A549 (cell line): ENCODE measurements around the gene PFN1.
A peak's percentile ranks its signal among the peaks of the same experiment; 100 is the strongest.

Source experiments
- EHMT2 ChIP-seq: fragments of 200-600 bp; sonication (generic); IDR thresholded peaks from 2 replicates; pipeline ENCODE4 v1.6.1; 2016; ENCODE audit warnings: antibody characterized with exemption, low read depth, mild to moderate bottlenecking, moderate library complexity
- JUNB ChIP-seq: fragments of >200 bp; sonication (Bioruptor Twin); formaldehyde crosslinking; IDR thresholded peaks from 2 replicates; pipeline ENCODE4 v1.6.1; 2016
- POLR2A ChIP-seq: IDR thresholded peaks from 2 replicates; pipeline ENCODE4 v1.6.1; 2012; ENCODE audit warnings: mild to moderate bottlenecking, low read length
- TP53 ChIP-seq: fragments of 250-450 bp; sonication (Bioruptor Pico); IDR thresholded peaks from 2 replicates; pipeline ENCODE4 v1.5.0; 2021; ENCODE audit warnings: mild to moderate bottlenecking, moderate library complexity
- TF ChIP-seq, protein P1 (sequence below): fragments of >200 bp; sonication (Bioruptor Twin); formaldehyde crosslinking; IDR thresholded peaks from 3 replicates; pipeline ENCODE4 v1.5.1; 2016
- TF ChIP-seq, protein P2 (sequence below): IDR thresholded peaks from 2 replicates; pipeline ENCODE4 v1.6.1; 2012

DNA sequence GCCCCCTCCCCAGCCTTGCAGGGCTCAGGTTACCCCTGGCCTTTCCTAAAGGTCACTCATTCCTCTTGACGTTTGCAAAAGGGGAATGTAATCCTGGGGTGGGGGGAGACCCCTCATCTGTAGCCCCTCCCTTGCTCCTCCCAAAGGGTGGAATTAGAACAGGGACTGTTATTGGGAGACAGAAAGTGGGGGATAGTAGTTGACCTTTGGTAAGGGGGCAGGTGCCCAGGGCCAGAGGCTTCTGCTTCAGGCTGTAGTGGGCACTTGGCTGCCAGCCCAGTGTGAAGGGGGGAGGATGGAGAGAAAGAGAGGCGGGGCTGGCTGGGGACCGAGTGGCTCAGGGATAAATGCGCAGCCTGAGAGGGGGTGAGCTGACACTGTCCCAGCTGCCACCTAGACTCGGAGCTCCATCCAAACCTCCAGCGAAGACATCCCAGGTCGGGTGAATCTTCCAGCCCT lies 2.4 kb upstream of the PFN1 start, which contains the start of gene ENO3:
- TF ChIP-seq, protein P1, sequence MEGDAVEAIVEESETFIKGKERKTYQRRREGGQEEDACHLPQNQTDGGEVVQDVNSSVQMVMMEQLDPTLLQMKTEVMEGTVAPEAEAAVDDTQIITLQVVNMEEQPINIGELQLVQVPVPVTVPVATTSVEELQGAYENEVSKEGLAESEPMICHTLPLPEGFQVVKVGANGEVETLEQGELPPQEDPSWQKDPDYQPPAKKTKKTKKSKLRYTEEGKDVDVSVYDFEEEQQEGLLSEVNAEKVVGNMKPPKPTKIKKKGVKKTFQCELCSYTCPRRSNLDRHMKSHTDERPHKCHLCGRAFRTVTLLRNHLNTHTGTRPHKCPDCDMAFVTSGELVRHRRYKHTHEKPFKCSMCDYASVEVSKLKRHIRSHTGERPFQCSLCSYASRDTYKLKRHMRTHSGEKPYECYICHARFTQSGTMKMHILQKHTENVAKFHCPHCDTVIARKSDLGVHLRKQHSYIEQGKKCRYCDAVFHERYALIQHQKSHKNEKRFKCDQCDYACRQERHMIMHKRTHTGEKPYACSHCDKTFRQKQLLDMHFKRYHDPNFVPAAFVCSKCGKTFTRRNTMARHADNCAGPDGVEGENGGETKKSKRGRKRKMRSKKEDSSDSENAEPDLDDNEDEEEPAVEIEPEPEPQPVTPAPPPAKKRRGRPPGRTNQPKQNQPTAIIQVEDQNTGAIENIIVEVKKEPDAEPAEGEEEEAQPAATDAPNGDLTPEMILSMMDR = no peak
- TF ChIP-seq POLR2A (peak; percentile 69), JUNB (no peak), EHMT2 (no peak), TP53 (CRISPR knock-in tag) (no peak)
- TF ChIP-seq, protein P2, sequence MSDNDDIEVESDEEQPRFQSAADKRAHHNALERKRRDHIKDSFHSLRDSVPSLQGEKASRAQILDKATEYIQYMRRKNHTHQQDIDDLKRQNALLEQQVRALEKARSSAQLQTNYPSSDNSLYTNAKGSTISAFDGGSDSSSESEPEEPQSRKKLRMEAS = peak; percentile 57
